ENCODE measurements around the gene RASA3. TPM values are rescaled to one million over a fixed set of nuclear protein-coding genes. Genes with fewer than 3 reads are reported as not detected.

Gene RASA3
- polyA plus RNA-seq, 1 donor from 2014 or later: 52.8 TPM

DNA sequence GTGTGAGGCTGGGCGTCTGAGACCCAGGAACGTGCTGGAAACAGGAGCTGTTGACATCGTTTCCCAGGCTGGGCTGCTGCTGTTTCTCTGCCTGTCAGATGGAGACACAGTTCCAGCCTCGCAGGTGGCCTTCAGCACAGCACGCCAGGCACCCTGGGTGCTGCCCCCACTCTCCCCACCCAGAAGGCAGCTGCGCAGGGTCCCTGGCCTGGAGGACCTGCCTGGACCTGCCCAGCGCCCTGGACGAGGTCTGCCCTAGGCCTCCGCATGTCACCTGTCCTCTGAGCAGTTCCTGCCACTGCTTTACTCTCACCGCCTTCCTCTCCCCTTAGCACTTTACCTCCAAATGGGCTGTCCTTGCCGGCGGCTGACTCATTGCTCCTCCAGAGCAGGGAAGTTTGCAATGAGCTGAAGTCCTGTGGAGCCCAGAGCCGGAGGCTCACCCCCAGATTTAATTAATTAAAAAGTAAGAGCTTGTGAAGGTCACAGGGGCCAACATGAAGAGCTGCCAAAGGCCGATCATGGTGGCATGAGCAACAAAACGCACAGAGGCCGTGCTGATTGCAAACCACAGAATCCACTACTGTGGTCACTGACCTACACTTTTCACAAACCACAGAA lies 190.7 kb downstream of the RASA3 start:
- H3K4me1 Mint-ChIP-seq: no peaks in the 10 kb centered on the region
- H3K36me3 Mint-ChIP-seq: no peaks in the 10 kb centered on the region
- no peak overlapping the region for H3K27ac Mint-ChIP-seq
- H3K9me3 Mint-ChIP-seq: no peaks in the 10 kb centered on the region
- H3K27me3 Mint-ChIP-seq: peaks cover 3% of the 10 kb centered on the region
- H3K4me3 Mint-ChIP-seq: no peak overlapping the region

GRCh38 chr13:113939944-113940297 lies 192.5 kb downstream of the RASA3 start:
- Mint-ChIP-seq H3K4me3 (no peak overlapping the region), H3K36me3 (no peaks in the 10 kb centered on the region), H3K27ac (no peak overlapping the region), H3K9me3 (no peaks in the 10 kb centered on the region), H3K4me1 (no peaks in the 10 kb centered on the region), H3K27me3 (peaks cover 11% of the 10 kb centered on the region)

GRCh38 chr13:113939129-113939943 lies 193.1 kb downstream of the RASA3 start:
- Mint-ChIP-seq H3K27me3 (peaks cover 16% of the 10 kb centered on the region), H3K4me3 (no peak overlapping the region), H3K9me3 (no peaks in the 10 kb centered on the region), H3K27ac (no peak overlapping the region), H3K36me3 (no peaks in the 10 kb centered on the region), H3K4me1 (no peaks in the 10 kb centered on the region)

- H3K4me1 Mint-ChIP-seq: no peaks in the 10 kb centered on the region
- no peaks in the 10 kb centered on the region for H3K9me3 Mint-ChIP-seq
- H3K4me3 Mint-ChIP-seq: no peak overlapping the region
- H3K36me3 Mint-ChIP-seq: no peaks in the 10 kb centered on the region
- no peak overlapping the region for H3K27ac Mint-ChIP-seq
- peaks cover 19% of the 10 kb centered on the region for H3K27me3 Mint-ChIP-seq
These were observed 193.7 kb downstream of the RASA3 start for GRCh38 chr13:113938716-113939115.

DNA sequence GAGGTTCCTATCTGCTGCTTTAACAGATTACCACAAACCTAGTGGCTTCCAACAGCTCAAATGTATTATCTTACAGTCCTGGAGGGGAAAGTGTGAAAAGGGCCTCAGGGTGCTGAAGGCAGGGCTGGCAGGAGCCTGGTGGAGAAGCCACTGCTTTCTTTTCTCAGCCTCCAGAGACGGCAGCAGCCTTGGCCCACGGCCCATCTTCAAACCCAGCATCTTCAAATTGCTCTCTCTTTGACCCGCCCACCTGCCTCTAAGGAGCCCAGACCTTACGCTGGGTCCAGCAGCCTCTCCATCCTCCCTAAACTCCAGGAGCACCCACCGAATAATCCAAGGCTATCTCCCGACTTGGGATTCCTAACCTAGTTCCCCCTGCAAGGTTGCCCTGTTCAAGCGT lies 194.2 kb downstream of the RASA3 start:
- Mint-ChIP-seq H3K27ac (no peak overlapping the region), H3K4me3 (no peak overlapping the region), H3K4me1 (no peaks in the 10 kb centered on the region), H3K9me3 (no peaks in the 10 kb centered on the region), H3K27me3 (peaks cover 19% of the 10 kb centered on the region), H3K36me3 (no peaks in the 10 kb centered on the region)

GRCh38 chr13:113937527-113938180 lies 194.8 kb downstream of the RASA3 start:
- no peaks in the 10 kb centered on the region for H3K36me3 Mint-ChIP-seq
- H3K4me3 Mint-ChIP-seq: no peak overlapping the region

GRCh38 chr13:113937073-113937472 lies 195.3 kb downstream of the RASA3 start:
- Mint-ChIP-seq H3K4me3 (no peak overlapping the region), H3K4me1 (peaks cover 0 to 1% (median 0%) of the 10 kb centered on the region in 3 donors), H3K27ac (no peak overlapping the region), H3K36me3 (no peaks in the 10 kb centered on the region), H3K9me3 (no peaks in the 10 kb centered on the region), H3K27me3 (peaks cover 21% of the 10 kb centered on the region)

More at GRCh38 chr13:113937527-113938180, 194.8 kb downstream of the RASA3 start:
- no peaks in the 10 kb centered on the region for H3K4me1 Mint-ChIP-seq
- H3K27ac Mint-ChIP-seq: no peak overlapping the region
- peaks cover 21% of the 10 kb centered on the region for H3K27me3 Mint-ChIP-seq
- no peaks in the 10 kb centered on the region for H3K9me3 Mint-ChIP-seq

GRCh38 chr13:113936166-113936965 lies 196.1 kb downstream of the RASA3 start:
- H3K27me3 Mint-ChIP-seq: peaks cover 21% of the 10 kb centered on the region
- no peaks in the 10 kb centered on the region for H3K36me3 Mint-ChIP-seq
- H3K4me1 Mint-ChIP-seq: peaks cover 0 to 6% (median 3%) of the 10 kb centered on the region in 3 donors
- no peak overlapping the region for H3K4me3 Mint-ChIP-seq
- no peak overlapping the region for H3K27ac Mint-ChIP-seq
- H3K9me3 Mint-ChIP-seq: no peaks in the 10 kb centered on the region

DNA sequence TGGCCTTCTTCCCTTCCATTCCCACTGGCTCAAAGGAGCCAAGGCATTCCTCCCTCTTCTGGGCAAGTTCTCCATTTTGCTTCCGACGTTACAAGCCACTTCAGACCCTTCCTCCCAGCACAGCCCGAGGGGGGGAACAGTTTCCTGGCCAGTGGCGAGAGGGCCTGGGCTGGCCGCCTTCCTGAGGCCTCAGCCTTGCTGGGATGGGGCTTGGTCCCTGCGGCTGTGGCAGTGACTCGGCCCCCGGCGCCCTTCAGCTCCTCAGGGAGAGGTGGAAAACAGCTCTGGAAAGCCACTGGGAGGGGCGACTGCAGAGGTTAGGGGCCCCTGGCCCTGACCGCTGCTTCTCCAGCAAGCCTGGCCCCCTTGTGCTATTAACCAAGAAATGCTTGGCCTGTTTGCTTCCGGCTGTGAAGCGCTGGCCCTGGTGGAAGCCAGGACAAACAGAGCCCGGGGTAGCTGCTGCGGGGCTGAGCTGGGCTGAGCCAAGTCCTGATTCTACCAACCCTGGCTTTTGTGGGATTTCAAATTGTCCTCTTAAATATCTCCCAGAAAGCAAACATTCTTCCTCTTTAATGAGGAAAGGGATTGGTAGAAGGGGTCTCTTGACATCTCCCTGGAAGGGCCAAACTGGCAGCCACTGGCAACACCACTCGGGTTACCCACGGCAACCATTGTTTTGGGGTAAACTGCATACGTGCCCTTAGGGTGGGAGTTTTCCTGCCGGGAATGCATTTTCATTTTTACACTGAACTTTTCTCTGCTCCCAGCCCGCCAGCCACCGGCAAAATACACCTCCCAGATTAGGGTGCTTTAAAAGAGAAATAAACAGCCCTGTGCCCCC lies 197.2 kb downstream of the RASA3 start:
- no peak overlapping the region for H3K4me3 Mint-ChIP-seq
- H3K27me3 Mint-ChIP-seq: peaks cover 21% of the 10 kb centered on the region
- H3K36me3 Mint-ChIP-seq: no peaks in the 10 kb centered on the region
- H3K27ac Mint-ChIP-seq: no peak overlapping the region
- peaks cover 0 to 10% (median 6%) of the 10 kb centered on the region in 3 donors for H3K4me1 Mint-ChIP-seq
- no peaks in the 10 kb centered on the region for H3K9me3 Mint-ChIP-seq

- Mint-ChIP-seq H3K4me1 (peaks cover 0 to 10% (median 6%) of the 10 kb centered on the region in 3 donors), H3K27ac (no peak overlapping the region), H3K9me3 (no peaks in the 10 kb centered on the region), H3K4me3 (no peak overlapping the region), H3K36me3 (no peaks in the 10 kb centered on the region), H3K27me3 (peaks cover 26% of the 10 kb centered on the region)
These were observed 197.8 kb downstream of the RASA3 start for GRCh38 chr13:113934576-113934975.

DNA sequence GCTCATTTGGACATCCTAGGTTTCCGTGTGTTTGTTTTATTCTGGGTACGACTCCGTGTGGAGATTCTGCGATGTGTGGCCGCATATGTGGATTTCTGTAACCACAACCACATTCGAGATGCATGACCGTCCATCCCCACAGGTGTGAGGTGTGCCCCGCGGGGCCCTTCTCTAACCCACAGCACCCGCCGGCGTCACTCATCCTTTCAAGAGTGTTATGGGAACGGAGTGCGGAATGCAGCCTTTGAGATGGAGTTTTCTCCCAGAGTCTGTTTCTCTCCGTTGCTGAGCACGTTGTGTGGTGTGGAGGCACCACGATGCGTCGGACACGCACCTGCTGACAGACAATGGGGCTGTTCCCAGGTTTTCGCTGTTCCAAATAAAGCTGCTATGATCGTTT lies 198.5 kb downstream of the RASA3 start:
- H3K9me3 Mint-ChIP-seq: no peaks in the 10 kb centered on the region
- no peak overlapping the region for H3K4me3 Mint-ChIP-seq
- H3K27ac Mint-ChIP-seq: peak overlapping the region in 1 of 3 donors; percentile 63
- no peaks in the 10 kb centered on the region for H3K36me3 Mint-ChIP-seq
- peaks cover 0 to 10% (median 6%) of the 10 kb centered on the region in 3 donors for H3K4me1 Mint-ChIP-seq
- peaks cover 31% of the 10 kb centered on the region for H3K27me3 Mint-ChIP-seq

DNA sequence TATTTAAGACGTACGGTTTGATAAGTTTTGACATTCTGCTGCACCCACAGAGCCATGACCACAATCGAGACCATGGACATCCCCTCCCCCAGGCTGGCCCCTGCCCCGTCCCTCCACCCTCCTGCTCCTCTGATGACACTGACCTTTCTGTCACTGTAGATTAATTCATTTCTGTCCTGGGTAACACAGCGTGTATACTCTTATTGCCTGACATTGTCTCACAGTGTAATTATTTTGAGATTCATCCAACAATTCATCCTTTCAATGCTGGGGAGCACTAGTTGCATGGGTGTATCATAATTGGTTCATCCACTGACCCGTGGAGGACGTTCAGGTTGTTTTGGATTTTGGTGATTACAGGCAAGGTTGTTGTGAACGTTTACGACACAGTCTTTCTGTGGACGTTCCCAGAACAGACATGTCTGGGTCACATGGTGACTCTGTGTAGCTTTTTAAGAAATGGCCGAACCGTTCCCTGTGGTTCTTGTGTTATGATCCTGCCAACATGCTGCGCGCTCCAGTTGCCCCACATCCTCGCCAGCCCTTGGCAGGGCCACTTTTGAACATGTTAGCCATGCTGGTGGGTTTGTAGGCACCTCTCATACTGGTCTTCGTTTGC lies 200.5 kb downstream of the RASA3 start:
- H3K27me3 Mint-ChIP-seq: peaks cover 29% of the 10 kb centered on the region

GRCh38 chr13:113930671-113931637 lies 201.5 kb downstream of the RASA3 start:
- peak overlapping the region in 2 of 4 donors; percentile 39 to 49 for H3K4me3 Mint-ChIP-seq
- peaks cover 25% of the 10 kb centered on the region for H3K27me3 Mint-ChIP-seq
- no peaks in the 10 kb centered on the region for H3K9me3 Mint-ChIP-seq
- no peaks in the 10 kb centered on the region for H3K36me3 Mint-ChIP-seq
- peaks cover 0 to 10% (median 6%) of the 10 kb centered on the region in 3 donors for H3K4me1 Mint-ChIP-seq
- H3K27ac Mint-ChIP-seq: no peak overlapping the region

More for the DNA sequence above, 200.5 kb downstream of the RASA3 start:
- no peaks in the 10 kb centered on the region for H3K36me3 Mint-ChIP-seq
- peaks cover 0 to 10% (median 6%) of the 10 kb centered on the region in 3 donors for H3K4me1 Mint-ChIP-seq
- peak overlapping the region in 1 of 3 donors; percentile 85 for H3K27ac Mint-ChIP-seq
- no peak overlapping the region for H3K4me3 Mint-ChIP-seq
- no peaks in the 10 kb centered on the region for H3K9me3 Mint-ChIP-seq
